GM12864 (cell line): ENCODE measurements around the gene AVL9.

Source experiments
- DNase-seq: peaks from one replicate; pipeline ENCODE4 v3.0.0-alpha.2; 2011; ENCODE audit warnings: low read depth
- H3K4me3 ChIP-seq: 2 replicates; pipeline ENCODE4 v1.5.1; 2011; ENCODE audit warnings: mild to moderate bottlenecking, low read depth, low read length, control low read depth
- CTCF ChIP-seq: IDR thresholded peaks from 2 replicates; pipeline ENCODE4 v1.5.1; 2011; ENCODE audit warnings: low read depth, mild to moderate bottlenecking, moderate library complexity, low read length, control low read depth, inconsistent platforms; ENCODE audit errors: missing control alignments

AVL9 gene

GRCh38 chr7:32532086-32532485 lies 36.8 kb downstream of the AVL9 start:
- no peak for TF ChIP-seq CTCF
- no peak for DNase-seq
- H3K4me3 ChIP-seq, result no peak overlapping the region

GRCh38 chr7:32532716-32533115 lies 37.4 kb downstream of the AVL9 start:
- DNase-seq, result no peak
- no peak overlapping the region for H3K4me3 ChIP-seq
- no peak for TF ChIP-seq CTCF

- H3K4me3 ChIP-seq, result no peak overlapping the region
- no peak for DNase-seq
- no peak for TF ChIP-seq CTCF
Measured at GRCh38 chr7:32533276-32534029, 38.2 kb downstream of the AVL9 start.

GRCh38 chr7:32535162-32535702 lies 39.9 kb downstream of the AVL9 start:
- H3K4me3 ChIP-seq, result no peak overlapping the region
- no peak for DNase-seq
- TF ChIP-seq CTCF, result no peak

GRCh38 chr7:32536016-32536415 lies 40.7 kb downstream of the AVL9 start:
- DNase-seq, result no peak
- TF ChIP-seq CTCF, result no peak
- no peak overlapping the region for H3K4me3 ChIP-seq

GRCh38 chr7:32536585-32536984 lies 41.3 kb downstream of the AVL9 start:
- TF ChIP-seq CTCF, result no peak
- H3K4me3 ChIP-seq, result no peak overlapping the region
- no peak for DNase-seq

GRCh38 chr7:32537760-32538159 lies 42.5 kb downstream of the AVL9 start:
- TF ChIP-seq CTCF, result no peak
- no peak overlapping the region for H3K4me3 ChIP-seq
- no peak for DNase-seq
